Esophagus squamous epithelium (tissue), 5 donors: ENCODE measurements around the gene CEL. TPM values are rescaled to one million over a fixed set of nuclear protein-coding genes. Genes with fewer than 3 reads are reported as not detected.

Source experiments
- DNase-seq: peaks from one replicate; lab custom pipeline; 2025; lab: John Stamatoyannopoulos, UW
- H3K27ac ChIP-seq, 4 donors: fragments of 200-600 bp; sonication (generic); one replicate each; pipeline ENCODE4 v1.5.1; 2016 to 2019; ENCODE audit warnings: mild to moderate bottlenecking in 1 of 4
- H3K27me3 ChIP-seq, 4 donors: fragments of 200-600 bp; sonication (generic); 1 replicate in 3 of 4; 2 replicates in 1 of 4; pipeline versions ENCODE4 v1.5.1 to v1.6.0; 2017 to 2021; ENCODE audit warnings: antibody characterized with exemption in 1 of 4
- H3K36me3 ChIP-seq, 3 donors: fragments of 200-600 bp; sonication (generic); one replicate each; pipeline ENCODE4 v1.5.1; 2016 to 2019
- H3K4me1 ChIP-seq, 3 donors: fragments of 200-600 bp; sonication (generic); one replicate each; pipeline ENCODE4 v1.5.1; 2017 to 2019
- H3K4me3 ChIP-seq, 4 donors: fragments of 200-600 bp; sonication (generic); 1 replicate in 3 of 4; 2 replicates in 1 of 4; pipeline ENCODE4 v1.5.1; 2016 to 2019; ENCODE audit warnings: mild to moderate bottlenecking in 2 of 4, moderate library complexity in 1 of 4
- H3K9me3 ChIP-seq, 3 donors: fragments of 200-600 bp; sonication (generic); one replicate each; pipeline ENCODE4 v1.5.1; 2016 to 2019
- POLR2A ChIP-seq, 4 donors: fragments of 450-650 bp; IDR thresholded peaks; one replicate each; pipeline ENCODE4 v1.6.1; 2017; ENCODE audit warnings: antibody characterized with exemption in 4 of 4, mild to moderate bottlenecking in 4 of 4, moderate library complexity in 3 of 4
- WGBS, 2 donors: methylation state at CpG; one replicate each; pipeline ENCODE4 v1.1.5; 2018; 5-methylcytosine and 5-hydroxymethylcytosine counted together
- intact Hi-C: fragments of 100-400 bp; cut with DNase I; formaldehyde crosslinking; loops from one replicate; pipeline ENCODE4 v1.15.0; 2022
- total RNA-seq, 4 donors: library from RNA; depleted of rRNA; stranded (reverse); fragments of >200 nt; gene quantifications; one replicate each; pipeline ENCODE4 v1.1.0, GENCODE V29; 2016
- TF ChIP-seq, protein P1 (sequence below), 6 experiments: fragments of 450-650 bp in 4 of 6; fragments of 200-600 bp in 2 of 6; sonication (generic) in 2 of 6; IDR thresholded peaks; one replicate each; pipeline ENCODE4 v1.5.1; 2016 to 2019; ENCODE audit warnings: antibody characterized with exemption in 6 of 6, mild to moderate bottlenecking in 4 of 6, moderate library complexity in 4 of 6
- donor health status: DM: yes; HTN: yes; CAD: no.

The CEL gene
- total RNA-seq, 4 donors from 2014 or later = 1.9 to 7.6 (median 3.5) TPM

DNA sequence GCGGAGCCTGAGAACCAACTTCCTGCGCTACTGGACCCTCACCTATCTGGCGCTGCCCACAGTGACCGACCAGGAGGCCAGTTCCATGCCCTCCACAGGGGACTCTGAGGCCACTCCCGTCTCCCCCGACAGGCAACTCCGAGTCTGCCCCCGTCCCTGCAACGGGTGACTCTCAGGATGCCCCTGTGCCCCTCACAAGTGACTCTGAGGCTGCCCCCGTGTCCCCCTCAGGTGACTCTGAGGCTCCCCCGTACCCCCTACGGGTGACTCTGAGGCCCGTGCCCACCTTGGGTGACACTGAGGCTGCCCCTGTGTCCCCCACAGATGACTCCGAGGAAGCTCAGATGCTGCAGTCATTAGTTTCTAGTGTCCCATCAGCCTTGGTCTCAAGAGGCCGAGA is 25.1 kb downstream of the CEL start:
- H3K36me3 ChIP-seq = no peaks in the 10 kb centered on the region
- no peaks in the 10 kb centered on the region for H3K9me3 ChIP-seq
- H3K4me3 ChIP-seq = no peak overlapping the region
- H3K27me3 ChIP-seq = no peaks in the 10 kb centered on the region
- H3K4me1 ChIP-seq = no peaks in the 10 kb centered on the region
- TF ChIP-seq, protein P1, sequence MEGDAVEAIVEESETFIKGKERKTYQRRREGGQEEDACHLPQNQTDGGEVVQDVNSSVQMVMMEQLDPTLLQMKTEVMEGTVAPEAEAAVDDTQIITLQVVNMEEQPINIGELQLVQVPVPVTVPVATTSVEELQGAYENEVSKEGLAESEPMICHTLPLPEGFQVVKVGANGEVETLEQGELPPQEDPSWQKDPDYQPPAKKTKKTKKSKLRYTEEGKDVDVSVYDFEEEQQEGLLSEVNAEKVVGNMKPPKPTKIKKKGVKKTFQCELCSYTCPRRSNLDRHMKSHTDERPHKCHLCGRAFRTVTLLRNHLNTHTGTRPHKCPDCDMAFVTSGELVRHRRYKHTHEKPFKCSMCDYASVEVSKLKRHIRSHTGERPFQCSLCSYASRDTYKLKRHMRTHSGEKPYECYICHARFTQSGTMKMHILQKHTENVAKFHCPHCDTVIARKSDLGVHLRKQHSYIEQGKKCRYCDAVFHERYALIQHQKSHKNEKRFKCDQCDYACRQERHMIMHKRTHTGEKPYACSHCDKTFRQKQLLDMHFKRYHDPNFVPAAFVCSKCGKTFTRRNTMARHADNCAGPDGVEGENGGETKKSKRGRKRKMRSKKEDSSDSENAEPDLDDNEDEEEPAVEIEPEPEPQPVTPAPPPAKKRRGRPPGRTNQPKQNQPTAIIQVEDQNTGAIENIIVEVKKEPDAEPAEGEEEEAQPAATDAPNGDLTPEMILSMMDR (IDR thresholded peaks at IDR 0.05) = no peak
- no peak for TF ChIP-seq POLR2A (IDR thresholded peaks at IDR 0.05)
- no peak for DNase-seq
- WGBS, 2 donors = 80% methylated on average over 2 of the region's 15 CpGs; no CpG with 5 or more reads in 1 of the 2 donors
- H3K27ac ChIP-seq = no peak overlapping the region
- intact Hi-C loops = no loop called here

DNA sequence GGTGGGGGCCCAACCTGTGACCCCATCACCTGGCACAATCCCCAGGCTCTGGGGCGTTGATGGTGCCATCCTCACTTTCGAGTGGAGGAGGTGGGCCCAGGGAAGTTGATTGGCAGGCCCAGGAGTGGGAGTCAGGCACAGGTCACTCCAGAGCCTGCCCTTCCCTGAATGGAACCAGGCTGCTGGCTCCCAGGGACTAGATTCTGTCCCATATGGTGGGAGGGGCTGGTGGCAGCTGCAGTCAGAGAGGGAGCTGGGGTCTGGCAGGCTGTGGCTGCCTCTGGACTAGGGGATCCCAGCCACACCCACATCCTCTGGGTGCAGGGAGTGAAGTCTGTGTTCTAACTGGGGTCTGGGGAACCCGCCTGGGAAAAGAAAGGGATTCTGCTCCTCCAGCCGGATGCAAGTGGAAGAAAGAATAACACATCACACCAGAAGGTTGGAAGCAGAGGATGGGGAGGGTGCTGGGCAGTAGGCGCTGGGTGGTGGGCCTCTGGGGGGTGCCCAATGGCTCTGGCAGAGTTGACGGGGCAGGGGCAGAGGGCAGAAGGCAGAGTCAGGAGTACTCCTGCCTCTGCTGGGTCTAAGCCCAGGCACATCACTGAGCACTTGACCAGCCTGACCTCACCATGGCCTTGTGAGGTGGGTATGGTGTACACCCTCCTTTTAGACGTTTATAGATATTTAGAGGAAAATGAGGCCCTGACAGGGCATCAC is 25.8 kb downstream of the CEL start:
- H3K27ac ChIP-seq = no peak overlapping the region
- no peaks in the 10 kb centered on the region for H3K9me3 ChIP-seq
- WGBS, 2 donors = 72 to 85% methylated on average over 4 to 5 of the region's 7 CpGs
- H3K27me3 ChIP-seq = no peaks in the 10 kb centered on the region
- TF ChIP-seq, protein P1 (IDR thresholded peaks at IDR 0.05) = no peak
- no peak for TF ChIP-seq POLR2A (IDR thresholded peaks at IDR 0.05)
- no peaks in the 10 kb centered on the region for H3K4me1 ChIP-seq
- DNase-seq = no peak
- intact Hi-C loops = no loop called here
- no peaks in the 10 kb centered on the region for H3K36me3 ChIP-seq
- no peak overlapping the region for H3K4me3 ChIP-seq

DNA sequence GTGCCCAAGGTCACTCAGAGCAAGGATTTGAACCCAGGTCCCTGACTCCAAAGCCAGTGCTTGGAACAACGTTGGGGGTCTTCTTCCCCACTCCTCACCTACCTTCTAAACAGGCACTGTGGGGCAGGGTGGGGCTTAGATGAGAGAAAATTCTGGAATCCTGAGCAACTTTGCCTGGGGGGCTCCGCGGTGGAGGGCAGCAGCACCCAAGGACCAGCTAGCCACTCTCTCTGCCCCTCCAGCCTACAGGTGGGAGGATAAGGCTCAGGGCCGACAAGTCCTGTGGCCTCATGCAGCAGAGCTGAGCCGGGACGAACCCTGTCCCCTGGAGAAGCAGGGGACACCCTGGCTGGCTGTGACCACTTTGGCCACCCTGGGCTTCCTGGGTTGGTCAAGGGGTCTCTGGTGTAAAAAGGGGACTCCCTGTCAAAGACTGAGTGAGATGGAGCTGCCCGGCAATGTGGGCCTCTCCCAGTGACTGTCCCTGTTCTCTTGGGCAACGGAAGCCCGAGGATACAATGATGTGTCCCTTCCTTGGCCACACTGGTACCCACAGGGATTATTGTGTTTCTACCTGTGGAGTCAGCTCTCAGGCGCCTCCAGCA is 26.5 kb downstream of the CEL start:
- no peaks in the 10 kb centered on the region for H3K27me3 ChIP-seq
- no peak overlapping the region for H3K4me3 ChIP-seq
- H3K27ac ChIP-seq = no peak overlapping the region
- intact Hi-C loops = no loop called here
- TF ChIP-seq POLR2A (IDR thresholded peaks at IDR 0.05) = no peak
- TF ChIP-seq, protein P1 (IDR thresholded peaks at IDR 0.05) = no peak
- no peaks in the 10 kb centered on the region for H3K36me3 ChIP-seq
- no peaks in the 10 kb centered on the region for H3K9me3 ChIP-seq
- DNase-seq = no peak
- WGBS, 2 donors = 71 to 93% methylated on average over 1 to 3 of the region's 10 CpGs
- no peaks in the 10 kb centered on the region for H3K4me1 ChIP-seq

DNA sequence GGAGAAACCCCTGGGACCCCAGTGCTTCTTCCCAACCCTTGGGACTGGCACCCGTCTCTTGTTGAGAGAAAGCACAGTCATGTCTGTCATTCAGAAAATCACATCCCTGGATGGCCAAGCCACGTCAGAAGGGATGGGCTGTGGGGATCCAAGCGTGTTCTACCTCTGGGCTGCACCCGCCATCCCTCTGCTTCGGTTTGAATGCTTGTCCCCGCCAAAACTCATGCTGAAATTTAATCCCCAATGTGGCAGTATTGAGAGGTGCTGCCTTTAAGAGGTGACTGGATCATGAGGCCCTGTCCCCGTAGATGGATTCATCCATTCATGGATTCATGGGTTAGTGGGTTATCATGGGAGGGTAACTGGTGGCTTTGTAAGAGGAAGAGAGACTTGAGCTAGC is 27.0 kb downstream of the CEL start:
- intact Hi-C loops = no loop called here
- DNase-seq = no peak
- 82 to 87% methylated on average over 5 to 7 of the region's 7 CpGs for WGBS, 2 donors
- H3K36me3 ChIP-seq = no peaks in the 10 kb centered on the region
- H3K4me3 ChIP-seq = no peak overlapping the region
- no peaks in the 10 kb centered on the region for H3K27me3 ChIP-seq
- TF ChIP-seq, protein P1 (IDR thresholded peaks at IDR 0.05) = no peak
- TF ChIP-seq POLR2A (IDR thresholded peaks at IDR 0.05) = no peak
- H3K9me3 ChIP-seq = no peaks in the 10 kb centered on the region
- no peaks in the 10 kb centered on the region for H3K4me1 ChIP-seq
- H3K27ac ChIP-seq = no peak overlapping the region

DNA sequence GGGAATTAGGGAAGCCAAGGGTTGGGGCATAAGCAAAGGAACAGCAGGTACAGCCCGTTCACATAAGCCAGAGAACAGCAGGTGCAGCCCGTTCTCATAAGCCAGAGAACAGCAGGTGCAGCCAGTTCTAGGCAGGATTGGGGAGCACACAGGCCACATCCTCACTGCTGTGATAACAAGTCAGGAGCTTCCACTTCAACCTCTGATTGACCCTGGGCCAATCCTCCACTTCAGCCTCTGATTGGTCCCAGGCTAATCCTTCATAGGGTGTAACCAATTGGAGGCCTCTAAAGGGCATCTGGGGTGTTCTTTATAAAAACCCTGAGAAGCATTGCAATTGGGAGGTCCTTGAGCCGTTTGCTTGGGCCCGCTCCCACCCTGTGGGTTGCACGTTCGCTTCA is 27.5 kb downstream of the CEL start:
- H3K36me3 ChIP-seq = no peaks in the 10 kb centered on the region
- H3K9me3 ChIP-seq = no peaks in the 10 kb centered on the region
- no peaks in the 10 kb centered on the region for H3K4me1 ChIP-seq
- intact Hi-C loops = no loop called here
- H3K27me3 ChIP-seq = no peaks in the 10 kb centered on the region
- H3K4me3 ChIP-seq = no peak overlapping the region
- H3K27ac ChIP-seq = no peak overlapping the region
- 77 to 83% methylated on average over 5 to 6 of the region's 6 CpGs for WGBS, 2 donors
- DNase-seq = no peak
- TF ChIP-seq POLR2A (IDR thresholded peaks at IDR 0.05) = no peak
- TF ChIP-seq, protein P1 (IDR thresholded peaks at IDR 0.05) = no peak
